HFFc6 (cell line): ENCODE data around the gene KPTN. TPM values are rescaled to one million over a fixed set of nuclear protein-coding genes. Genes with fewer than 3 reads are reported as not detected.

Source experiments
- DNase-seq: peaks from one replicate; pipeline ENCODE4 v3.0.0-alpha.2; 2018
- H3K27ac Mint-ChIP-seq: 2 replicates; pipeline ENCODE4 v1.8.0; 2020; ENCODE audit warnings: mild to moderate bottlenecking, mixed read lengths
- H3K27me3 Mint-ChIP-seq: 2 replicates; pipeline ENCODE4 v1.8.0; 2021; ENCODE audit warnings: mild to moderate bottlenecking, moderate library complexity, mixed read lengths; ENCODE audit not compliant: insufficient read depth
- H3K36me3 Mint-ChIP-seq: 2 replicates; pipeline ENCODE4 v1.8.0; 2021; ENCODE audit warnings: low read depth, mixed read lengths
- H3K4me1 Mint-ChIP-seq: 2 replicates; pipeline ENCODE4 v1.8.0; 2020; ENCODE audit warnings: low read depth, mixed read lengths
- H3K4me3 Mint-ChIP-seq: 2 replicates; pipeline ENCODE4 v1.8.0; 2020; ENCODE audit warnings: mild to moderate bottlenecking, moderate library complexity, mixed read lengths
- H3K9me3 Mint-ChIP-seq: 2 replicates; pipeline ENCODE4 v1.8.0; 2020; ENCODE audit warnings: mild to moderate bottlenecking, mixed read lengths
- CTCF ChIP-seq: fragments of 200-600 bp; sonication (generic); IDR thresholded peaks from 2 replicates; pipeline ENCODE4 v1.5.0; 2021; ENCODE audit warnings: antibody characterized with exemption, mild to moderate bottlenecking
- total RNA-seq, 6 experiments: library from RNA; stranded (reverse); fragmentation: NEBNext Ultra II Directional; extraction: Animal tissue kit (Norgen Biotek cat#: 25700); gene quantifications; 2 replicates in 1 of 6; 3 replicates in 5 of 6; pipeline ENCODE4 v1.2.3, GENCODE V29; 2021

Gene KPTN
- total RNA-seq, 6 experiments from 2014 or later, result 11.1 to 13.6 (median 12.4) TPM

GRCh38 chr19:47508721-47509120 is 24.7 kb upstream of the KPTN start:
- DNase-seq, result no peak
- Mint-ChIP-seq H3K36me3 (no peaks in the 10 kb centered on the region), H3K27ac (no peak overlapping the region), H3K9me3 (no peaks in the 10 kb centered on the region), H3K27me3 (no peaks in the 10 kb centered on the region), H3K4me3 (no peak overlapping the region), H3K4me1 (peaks cover 25% of the 10 kb centered on the region)
- no peak for TF ChIP-seq CTCF

GRCh38 chr19:47507924-47508553 is 24.0 kb upstream of the KPTN start:
- Mint-ChIP-seq H3K27me3 (no peaks in the 10 kb centered on the region), H3K27ac (no peak overlapping the region), H3K4me1 (peaks cover 18% of the 10 kb centered on the region), H3K9me3 (no peaks in the 10 kb centered on the region), H3K36me3 (no peaks in the 10 kb centered on the region), H3K4me3 (no peak overlapping the region)
- no peak for DNase-seq
- TF ChIP-seq CTCF, result no peak

- H3K36me3 Mint-ChIP-seq, result no peaks in the 10 kb centered on the region
- H3K4me3 Mint-ChIP-seq, result no peak overlapping the region
- H3K4me1 Mint-ChIP-seq, result peaks cover 8% of the 10 kb centered on the region
- H3K27ac Mint-ChIP-seq, result no peak overlapping the region
- H3K27me3 Mint-ChIP-seq, result peaks cover 1% of the 10 kb centered on the region; the same call in 1 of the 2 replicates
- no peak for DNase-seq
- TF ChIP-seq CTCF, result no peak
- H3K9me3 Mint-ChIP-seq, result no peaks in the 10 kb centered on the region
Observed at GRCh38 chr19:47507012-47507411, 23.0 kb upstream of the KPTN start.

- H3K9me3 Mint-ChIP-seq, result no peaks in the 10 kb centered on the region
- no peak overlapping the region for H3K27ac Mint-ChIP-seq
- H3K4me3 Mint-ChIP-seq, result no peak overlapping the region
- H3K27me3 Mint-ChIP-seq, result peaks cover 1% of the 10 kb centered on the region; the same call in 1 of the 2 replicates
- no peaks in the 10 kb centered on the region for H3K36me3 Mint-ChIP-seq
- DNase-seq, result no peak
- peaks cover 7% of the 10 kb centered on the region; the same call in 1 of the 2 replicates for H3K4me1 Mint-ChIP-seq
- no peak for TF ChIP-seq CTCF
Observed at GRCh38 chr19:47506459-47506858, 22.4 kb upstream of the KPTN start.

GRCh38 chr19:47505506-47505905 is 21.5 kb upstream of the KPTN start:
- TF ChIP-seq CTCF, result no peak
- Mint-ChIP-seq H3K9me3 (no peaks in the 10 kb centered on the region), H3K36me3 (no peaks in the 10 kb centered on the region), H3K27me3 (peaks cover 1% of the 10 kb centered on the region; the same call in 1 of the 2 replicates), H3K4me1 (peaks cover 6% of the 10 kb centered on the region; the same call in 1 of the 2 replicates), H3K27ac (no peak overlapping the region), H3K4me3 (no peak overlapping the region)
- no peak for DNase-seq

- Mint-ChIP-seq H3K4me1 (peaks cover 6% of the 10 kb centered on the region; the same call in 1 of the 2 replicates), H3K27me3 (peaks cover 1% of the 10 kb centered on the region; the same call in 1 of the 2 replicates), H3K36me3 (no peaks in the 10 kb centered on the region), H3K27ac (no peak overlapping the region), H3K9me3 (no peaks in the 10 kb centered on the region), H3K4me3 (no peak overlapping the region)
- no peak for TF ChIP-seq CTCF
- no peak for DNase-seq
Observed at GRCh38 chr19:47503826-47504150, 19.8 kb upstream of the KPTN start.
